Limb (tissue), 2 donors: ENCODE measurements around the gene XIST.
"Not testable (repeated sequence)": the region's sequence is repeated elsewhere in the genome, so short reads cannot be mapped to it uniquely, and the experiment has no call there.

Source experiments
- DNase-seq, 2 donors: peaks; one replicate each; pipeline ENCODE4 v3.0.0-alpha.2; 2016; ENCODE audit errors: extremely low spot score in 2 of 2

Gene XIST

GRCh38 chrX:73817393-73818199, 34.9 kb downstream of the XIST start:
- DNase-seq: no peak

GRCh38 chrX:73812256-73812655, 40.3 kb downstream of the XIST start:
- DNase-seq: no peak

- DNase-seq: not testable (repeated sequence)
These were observed 48.4 kb downstream of the XIST start for GRCh38 chrX:73804109-73804508.

- DNase-seq: no peak
These were observed 52.6 kb downstream of the XIST start for GRCh38 chrX:73799888-73800287.

GRCh38 chrX:73792511-73792910, 60.0 kb downstream of the XIST start:
- DNase-seq: not testable (repeated sequence)

GRCh38 chrX:73785493-73785892, 67.0 kb downstream of the XIST start:
- DNase-seq: no peak
